Stimulated activated CD4-positive, alpha-beta T cell treated with anti-CD3 and anti-CD28 coated beads, Interleukin-15, amount 100 ng/mL, for 1 hour (primary cell): ENCODE data around the gene ATP5ME.
A peak's percentile ranks its signal among the peaks of the same experiment; 100 is the strongest.

Experiments used
- DNase-seq, 2 donors: peaks; one replicate each; pipeline ENCODE4 v3.0.0-alpha.2; 2020; ENCODE audit warnings: low read depth in 1 of 2, low spot score in 1 of 2

Gene ATP5ME

GRCh38 chr4:684623-685327 lies 10.7 kb upstream of the ATP5ME start:
- no peak for DNase-seq

DNA sequence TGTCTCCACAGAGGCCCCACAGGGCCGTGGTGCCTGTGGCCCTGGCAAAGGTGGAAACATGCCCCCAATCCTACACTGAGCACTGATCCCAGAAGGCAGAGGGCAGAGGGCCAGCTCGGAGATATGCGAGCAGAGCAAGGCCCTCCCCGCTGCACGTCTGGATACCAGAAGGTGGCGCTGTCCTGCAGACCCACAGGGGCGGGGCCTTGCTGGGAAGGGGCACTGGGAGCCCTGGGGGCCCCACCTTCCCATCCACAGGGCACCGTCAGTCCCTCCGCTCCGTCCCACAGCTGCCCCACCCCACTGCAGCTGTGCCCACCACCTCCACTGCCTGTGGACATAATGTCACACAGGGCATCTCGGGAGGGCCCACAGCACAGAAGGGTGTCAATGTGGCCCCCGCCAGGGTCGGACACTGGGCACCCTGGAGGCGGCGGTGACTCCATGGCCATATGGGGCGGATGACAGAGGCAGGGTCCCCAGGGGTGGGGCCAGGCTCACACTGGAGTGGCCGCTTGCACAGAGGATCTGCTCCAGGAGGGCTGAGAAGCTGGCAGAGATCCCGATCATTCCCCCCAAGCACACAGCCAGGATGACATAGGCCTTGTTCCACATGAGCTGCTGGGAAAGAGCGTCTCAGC lies 10.0 kb upstream of the ATP5ME start:
- DNase-seq = no peak

DNA sequence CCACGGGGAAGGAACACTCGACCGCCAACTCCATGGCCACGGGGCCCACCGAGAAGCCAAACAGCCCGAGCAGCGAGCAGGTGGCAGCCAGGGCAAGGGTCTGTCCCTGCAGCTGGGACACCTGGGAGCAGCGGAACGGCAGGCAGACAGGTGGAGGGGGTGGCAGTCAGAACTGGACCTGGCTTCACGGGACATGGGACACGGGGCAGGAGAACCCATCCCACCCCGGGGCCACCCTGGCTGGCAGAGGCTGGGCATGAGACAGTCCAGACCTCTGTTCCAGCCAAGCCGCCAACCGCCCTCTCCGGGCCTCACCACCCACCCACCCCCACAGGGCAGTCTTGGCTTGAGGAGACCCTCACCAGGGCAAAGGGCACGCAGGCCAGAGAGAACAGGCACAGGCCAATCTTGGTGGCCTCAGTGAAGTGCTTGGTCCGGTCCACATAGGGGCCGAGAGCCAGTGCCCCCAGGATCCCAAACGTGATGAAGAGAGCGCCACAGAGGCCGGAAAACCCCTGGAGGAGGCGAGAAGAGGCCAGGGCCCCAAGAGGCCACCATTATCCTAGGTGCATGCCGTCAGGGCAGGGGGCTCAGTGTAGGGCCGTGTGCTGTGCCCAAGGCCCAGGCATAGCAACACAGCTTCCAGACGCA lies 9.3 kb upstream of the ATP5ME start:
- DNase-seq = no peak

- DNase-seq = no peak
Observed at GRCh38 chr4:682490-683172, 8.6 kb upstream of the ATP5ME start.

DNA sequence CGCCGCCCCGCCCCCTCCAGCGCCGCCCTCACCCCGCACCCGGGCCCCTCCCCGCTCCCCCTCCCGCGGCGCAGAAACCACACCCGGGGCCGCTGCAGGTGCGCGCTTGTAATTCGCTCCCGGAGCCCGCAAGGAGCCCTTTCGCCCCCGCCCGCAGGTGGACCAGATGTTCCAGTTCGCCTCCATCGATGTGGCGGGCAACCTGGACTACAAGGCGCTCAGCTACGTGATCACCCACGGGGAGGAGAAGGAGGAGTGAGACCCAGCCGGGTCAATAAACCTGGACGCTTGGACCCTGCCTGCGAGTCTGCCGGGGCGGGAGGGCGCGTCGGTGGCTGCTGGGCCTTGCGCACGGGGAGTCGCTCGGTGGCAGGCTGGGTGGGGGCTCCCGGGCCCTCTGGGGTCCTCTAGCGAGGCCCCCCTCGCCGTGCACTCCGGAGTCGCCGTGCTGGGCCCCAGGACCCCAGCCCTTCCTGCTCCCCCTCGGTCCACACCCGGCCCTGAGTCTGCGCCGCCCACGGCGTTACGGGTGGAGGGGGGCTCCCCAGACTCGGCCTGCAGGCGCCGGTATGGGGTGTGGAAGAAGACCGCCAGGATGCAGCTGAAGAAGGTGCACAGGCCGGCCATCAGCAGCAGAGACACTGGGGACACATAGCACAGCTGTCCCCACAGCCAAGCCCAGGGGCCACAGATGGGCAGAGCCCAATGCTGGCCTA lies 7.8 kb upstream of the ATP5ME start:
- no peak for DNase-seq

GRCh38 chr4:680928-681645 lies 7.0 kb upstream of the ATP5ME start:
- peak in 1 of 2 donors; percentile 22 for DNase-seq

GRCh38 chr4:680551-680927 lies 6.5 kb upstream of the ATP5ME start:
- DNase-seq = no peak

GRCh38 chr4:680091-680490 lies 6.0 kb upstream of the ATP5ME start:
- no peak for DNase-seq

- no peak for DNase-seq
Observed at GRCh38 chr4:679629-680028, 5.6 kb upstream of the ATP5ME start.

GRCh38 chr4:679104-679481 lies 5.0 kb upstream of the ATP5ME start:
- no peak for DNase-seq

- no peak for DNase-seq
Observed at GRCh38 chr4:678331-679103, 4.4 kb upstream of the ATP5ME start.

GRCh38 chr4:677431-678293 lies 3.6 kb upstream of the ATP5ME start:
- DNase-seq = no peak

- no peak for DNase-seq
Observed at GRCh38 chr4:676871-677235, 2.8 kb upstream of the ATP5ME start.

DNA sequence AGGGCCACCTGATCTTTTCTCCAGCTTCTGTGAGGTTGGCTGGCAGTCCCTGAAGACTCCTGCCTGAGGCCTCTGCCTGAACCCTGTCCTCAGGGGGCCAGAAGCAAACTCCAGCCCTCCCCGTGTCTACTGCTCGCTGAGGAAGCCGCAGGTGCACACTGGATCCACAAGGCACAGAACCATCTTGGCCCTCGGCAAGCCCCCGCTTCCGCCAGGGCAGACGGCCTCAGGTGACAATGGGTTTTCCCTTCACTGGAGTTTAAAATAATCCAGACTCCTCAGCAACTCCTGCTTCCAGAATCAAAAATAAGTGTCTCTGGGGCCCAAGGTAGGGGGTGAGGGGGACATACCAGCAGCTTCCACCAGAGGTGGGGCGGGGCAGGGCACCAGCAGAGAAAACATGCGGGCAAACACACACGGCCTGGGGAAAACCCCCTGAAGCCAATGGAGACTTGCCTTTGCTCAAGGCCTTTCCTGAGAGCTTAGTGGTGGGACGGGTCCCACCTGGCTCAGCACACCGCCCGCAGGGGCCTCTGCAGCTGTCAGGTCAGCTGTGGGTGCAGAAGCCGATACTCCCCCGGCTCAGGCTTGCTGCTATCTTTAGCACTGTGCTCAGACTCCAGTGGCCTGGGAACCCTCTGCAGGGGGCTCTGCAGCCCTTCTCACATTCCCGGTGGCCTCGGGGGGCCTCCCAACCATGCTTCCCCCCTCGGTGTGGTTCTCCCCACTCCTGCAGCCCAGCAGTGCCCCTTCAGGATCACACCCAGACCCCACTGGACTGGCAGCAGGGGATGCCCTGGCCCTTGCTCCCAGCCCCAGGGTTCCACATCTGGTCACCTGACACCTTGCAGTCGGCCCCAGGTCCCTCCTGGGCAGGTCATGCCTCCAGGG lies 2.1 kb upstream of the ATP5ME start:
- DNase-seq = no peak

GRCh38 chr4:675036-675882 lies 1.2 kb upstream of the ATP5ME start:
- no peak for DNase-seq

GRCh38 chr4:673349-674091 lies 556 bp downstream of the ATP5ME start:
- no peak for DNase-seq
